GM21576 (cell line): ENCODE results near the gene FSCN2.

Experiments
- ATAC-seq: cut with Tn5 transposase; IDR thresholded peaks from one replicate; pipeline ENCODE4 v1.9.1; 2021; ENCODE audit warnings: mild to moderate bottlenecking, moderate library complexity; ENCODE audit not compliant: unreplicated experiment

Gene FSCN2

DNA sequence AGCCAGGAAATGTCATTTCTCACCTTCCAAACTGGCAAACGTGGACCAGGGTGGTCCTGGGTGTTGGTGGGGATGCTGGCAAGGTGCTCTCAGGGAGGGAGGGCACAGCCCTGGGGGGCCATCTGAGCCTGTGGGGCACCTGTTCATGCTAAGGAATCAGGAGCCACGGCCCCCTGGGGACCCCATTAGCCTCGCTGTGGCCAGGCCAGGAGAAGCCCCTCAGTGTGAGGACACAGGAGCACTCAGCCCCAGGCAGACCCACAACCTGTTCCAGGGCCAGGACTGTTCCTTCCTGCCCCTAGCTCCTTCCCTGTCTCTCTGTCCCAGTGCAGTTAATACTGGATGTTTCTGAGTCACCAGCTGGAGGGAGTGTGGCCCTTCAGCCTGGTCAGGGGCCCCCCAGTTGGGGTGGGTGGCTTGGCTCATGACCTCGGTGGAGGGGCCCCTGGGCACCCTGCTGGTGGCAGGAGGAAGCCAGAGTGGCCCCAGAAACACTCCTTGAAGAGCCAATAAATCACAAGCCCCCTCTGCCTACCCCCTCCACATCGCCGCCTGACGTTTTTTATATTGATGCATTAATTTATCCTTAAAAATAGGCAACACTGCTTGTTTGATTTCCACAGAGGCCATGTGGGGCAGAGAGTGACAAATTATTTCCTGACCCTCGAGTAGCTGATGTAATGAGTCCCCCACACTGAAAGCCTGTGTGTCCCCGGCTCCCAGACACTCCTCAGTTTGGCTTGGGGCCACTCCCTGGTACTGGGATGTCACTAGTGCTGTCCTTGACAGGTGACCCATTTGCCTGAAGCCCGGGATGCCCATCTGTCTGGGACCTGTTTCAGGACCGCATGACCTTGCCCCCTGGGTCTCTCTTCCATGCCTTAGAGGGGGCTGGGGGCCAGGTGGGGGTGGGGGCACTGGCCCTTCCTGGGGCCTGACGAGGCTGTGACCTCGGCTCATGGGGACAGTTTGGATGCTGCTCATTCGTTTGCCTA is 37.9 kb upstream of the FSCN2 start:
- no peak for ATAC-seq

DNA sequence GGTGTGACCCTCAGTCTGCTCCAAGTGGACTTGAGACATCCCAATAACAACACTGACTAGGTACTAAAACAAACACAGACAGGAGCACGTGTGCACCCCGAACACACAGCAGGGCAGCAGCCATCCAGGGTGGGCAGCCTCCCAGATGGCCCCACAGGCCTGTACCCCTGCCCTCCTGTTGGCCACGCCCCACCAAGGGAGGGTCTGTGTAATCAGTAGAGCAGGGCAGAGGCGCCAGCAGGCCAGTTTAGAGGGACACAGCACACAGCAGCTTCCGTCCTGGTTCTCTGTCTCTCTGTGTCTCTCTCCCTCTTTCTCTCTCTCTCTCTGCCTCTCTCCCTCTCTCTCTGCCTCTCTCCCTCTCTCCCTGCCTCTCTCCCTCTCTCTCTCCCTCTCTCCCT is 37.0 kb upstream of the FSCN2 start:
- ATAC-seq: no peak

DNA sequence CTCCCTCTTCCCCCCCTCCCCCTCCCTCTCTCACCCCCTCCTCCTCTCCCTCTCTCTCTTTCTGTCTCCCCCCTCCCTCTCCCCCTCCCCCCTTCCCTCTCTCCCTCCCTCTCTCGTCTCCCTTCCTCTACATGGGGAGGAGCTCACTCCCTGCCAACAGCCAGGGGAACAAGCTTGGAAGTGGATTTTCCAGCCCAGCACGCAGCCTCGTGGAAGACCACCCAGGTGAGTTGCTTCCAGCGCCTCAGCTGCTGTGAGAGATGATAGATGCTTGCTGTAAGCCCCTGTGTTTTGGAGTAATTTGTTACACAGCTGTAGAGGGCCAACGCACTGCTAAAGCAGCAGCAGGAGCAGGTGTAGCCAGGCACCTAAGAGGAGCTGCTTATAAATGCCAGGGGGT is 36.4 kb upstream of the FSCN2 start:
- ATAC-seq: no peak

DNA sequence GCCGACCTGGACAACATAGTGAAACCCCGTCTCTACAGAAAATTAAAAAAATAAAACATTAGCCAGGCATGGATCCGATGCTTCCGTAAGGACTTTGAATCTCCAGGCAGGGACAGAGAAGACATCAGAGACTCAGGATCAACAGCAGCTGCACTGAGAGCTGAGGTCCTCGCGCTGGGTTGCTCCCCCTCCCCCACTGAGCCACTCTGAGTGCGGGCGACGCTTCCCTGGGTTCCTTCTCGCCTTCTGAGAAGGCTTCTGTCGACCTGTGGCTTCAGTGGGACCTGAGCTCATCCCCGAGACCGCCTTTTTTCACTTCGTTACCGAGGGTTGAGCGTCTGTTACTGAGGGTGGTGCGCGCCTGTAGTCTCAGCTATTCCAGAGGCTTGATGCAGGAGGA is 36.0 kb upstream of the FSCN2 start:
- no peak for ATAC-seq

DNA sequence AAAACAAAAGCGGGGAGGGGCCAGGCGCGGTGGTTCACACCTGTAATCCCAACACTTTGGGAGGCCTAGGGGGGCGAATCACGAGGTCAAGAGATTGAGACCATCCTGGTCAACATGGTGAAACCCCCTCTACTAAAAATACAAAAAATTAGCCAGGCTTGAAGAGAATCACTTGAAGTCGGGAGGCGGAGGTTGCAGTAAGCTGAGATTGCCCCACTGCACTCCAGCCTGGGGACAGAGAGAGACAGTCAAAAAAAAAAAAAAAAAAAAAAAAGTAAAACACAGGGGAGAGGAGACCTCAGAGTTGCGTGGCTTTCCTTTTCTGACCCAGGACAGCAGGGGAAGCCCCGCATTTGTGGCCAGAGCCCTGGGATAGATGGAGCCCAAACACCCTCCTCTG is 35.5 kb upstream of the FSCN2 start:
- ATAC-seq: no peak

DNA sequence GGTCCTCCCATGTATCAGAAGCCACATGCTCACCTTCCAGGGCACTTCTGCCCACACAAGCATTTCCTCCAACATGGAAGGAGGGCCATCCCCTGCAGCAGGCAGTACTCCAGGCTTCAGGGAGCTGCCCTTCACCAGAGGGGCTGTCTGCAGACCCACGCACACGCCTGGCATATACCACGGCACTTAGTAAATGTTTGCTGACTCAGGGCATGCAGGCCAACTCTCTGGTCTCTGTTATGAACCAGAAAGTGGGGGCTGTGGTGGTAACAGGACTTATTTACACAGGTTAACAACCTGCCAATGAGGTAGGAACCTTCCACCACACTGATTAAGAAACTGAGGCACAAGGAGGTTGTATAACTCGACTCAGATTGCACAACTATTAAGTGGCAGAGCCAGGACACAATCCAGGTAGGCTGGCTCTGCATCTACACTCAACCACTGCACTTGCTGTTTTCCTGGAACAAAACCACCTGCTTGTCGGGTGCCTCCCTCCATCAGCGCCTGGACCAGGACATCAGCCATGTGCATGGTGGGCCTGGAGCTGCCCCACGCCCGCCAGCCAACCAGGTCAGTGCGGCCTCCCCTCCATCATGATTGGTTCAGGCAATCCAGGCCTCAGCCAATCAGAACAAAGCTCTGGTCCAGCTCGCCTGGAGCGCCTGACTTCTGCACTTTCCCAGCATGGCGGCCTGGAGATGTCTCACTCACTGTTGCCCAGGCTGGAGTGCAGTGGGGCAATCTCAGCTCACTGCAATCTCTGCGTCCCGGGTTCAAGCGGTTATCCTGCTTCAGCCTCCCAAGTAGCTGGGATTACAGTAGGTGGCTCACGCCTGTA is 34.8 kb upstream of the FSCN2 start:
- no peak for ATAC-seq

DNA sequence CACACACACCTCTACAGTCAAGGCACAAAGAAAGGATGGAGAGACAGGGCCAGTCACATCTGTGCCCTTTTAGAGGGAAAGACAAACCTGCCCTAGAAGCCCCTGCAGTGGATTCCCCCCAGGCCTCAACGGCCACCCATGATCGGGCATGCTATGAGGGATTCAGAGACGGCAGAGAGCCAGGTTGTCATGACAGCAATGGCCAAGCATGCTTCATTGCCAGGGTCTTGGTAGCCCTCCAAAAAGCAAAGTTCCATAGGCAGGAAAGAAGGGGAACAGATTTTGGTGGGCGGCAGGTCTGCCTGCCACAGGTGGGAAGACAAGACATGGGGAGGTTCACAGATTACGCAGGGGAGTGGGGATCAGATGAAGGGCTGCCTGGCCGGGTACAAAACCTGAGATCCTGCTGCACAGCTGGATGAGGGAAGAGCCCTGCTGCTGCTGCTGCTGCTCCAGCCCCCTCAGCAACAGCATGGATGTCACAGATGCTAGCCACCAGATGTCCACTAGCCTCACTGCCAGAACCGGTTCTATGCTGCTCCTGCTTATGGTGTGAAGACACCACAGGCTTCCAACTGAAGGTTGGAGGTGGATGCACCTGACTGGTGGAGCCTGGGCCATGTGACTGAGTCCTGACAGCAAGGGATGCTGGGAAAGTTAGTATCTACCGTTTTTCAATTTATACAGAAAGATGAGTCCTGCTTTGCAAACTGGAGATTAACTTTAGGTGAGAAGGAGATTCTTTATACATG is 33.4 kb upstream of the FSCN2 start:
- no peak for ATAC-seq

DNA sequence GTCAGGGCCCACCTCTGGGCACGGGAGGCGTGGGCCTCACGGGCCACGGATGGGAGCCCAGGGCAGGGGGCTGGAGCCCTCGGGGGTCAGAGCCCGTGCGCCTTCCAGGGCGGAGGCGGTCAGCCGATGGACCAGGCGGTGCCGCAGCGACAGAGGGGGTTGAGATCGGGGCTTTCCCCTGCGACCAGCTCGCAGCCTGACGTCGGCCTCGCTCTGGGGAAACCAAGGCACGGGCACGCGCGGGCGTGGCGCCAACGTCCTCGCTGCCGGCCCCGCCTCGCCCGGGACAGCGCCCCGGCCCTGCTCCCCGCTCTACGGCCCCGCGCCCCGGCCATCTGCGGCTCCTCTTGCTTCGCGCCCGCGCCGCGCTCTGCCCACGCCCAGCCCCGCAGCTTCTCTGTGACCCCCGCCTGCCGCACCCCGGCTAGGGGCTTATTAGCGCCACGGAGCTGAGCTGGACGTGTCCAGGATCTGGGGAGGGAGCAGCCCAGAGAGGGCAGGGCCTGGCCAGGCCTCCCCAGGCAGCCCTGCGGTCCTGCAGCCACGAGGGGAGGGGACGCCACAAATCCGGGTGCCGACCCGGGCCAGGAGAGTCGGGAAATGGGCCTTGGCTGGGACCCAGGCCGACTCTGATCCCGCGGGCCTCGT is 29.1 kb upstream of the FSCN2 start:
- ATAC-seq: no peak

DNA sequence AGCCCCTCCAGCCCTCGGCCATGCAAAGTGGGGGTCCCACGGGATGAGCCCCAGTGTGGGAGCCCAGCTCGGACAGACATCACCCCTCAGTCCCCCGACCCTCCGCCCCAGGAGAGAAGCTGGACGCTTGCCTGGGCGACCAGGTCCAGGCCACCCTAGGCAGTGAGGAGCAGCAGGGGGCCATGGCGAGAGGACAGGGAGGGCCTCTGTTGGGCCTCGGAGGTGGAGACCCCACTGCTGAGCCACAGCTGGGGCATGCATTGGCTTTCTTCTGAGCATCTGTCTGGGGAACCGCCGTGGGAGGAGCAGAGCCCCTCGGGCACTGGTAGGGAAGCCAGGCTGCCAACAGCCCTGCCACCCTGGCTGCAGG is 28.6 kb upstream of the FSCN2 start:
- ATAC-seq: no peak

DNA sequence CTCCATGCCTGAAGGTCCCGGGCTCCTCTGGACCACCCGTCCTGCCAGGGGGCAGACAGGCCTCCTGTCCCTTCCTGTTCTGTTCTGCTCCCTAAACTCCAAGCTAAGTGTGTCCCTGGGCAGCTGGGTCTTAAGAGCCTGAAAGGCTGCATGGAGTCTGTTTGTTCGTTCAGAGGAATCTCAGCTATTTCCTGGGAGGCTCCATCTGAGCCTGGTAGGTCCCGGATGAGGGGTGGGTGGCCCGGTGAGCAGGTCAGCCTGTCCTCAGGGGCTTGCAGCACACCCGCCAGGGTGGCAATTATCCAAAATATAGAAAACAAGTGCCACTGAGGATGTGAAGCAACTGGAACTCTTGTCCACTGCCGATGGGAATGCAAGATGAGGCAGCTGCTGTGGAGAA is 28.1 kb upstream of the FSCN2 start:
- ATAC-seq: no peak

DNA sequence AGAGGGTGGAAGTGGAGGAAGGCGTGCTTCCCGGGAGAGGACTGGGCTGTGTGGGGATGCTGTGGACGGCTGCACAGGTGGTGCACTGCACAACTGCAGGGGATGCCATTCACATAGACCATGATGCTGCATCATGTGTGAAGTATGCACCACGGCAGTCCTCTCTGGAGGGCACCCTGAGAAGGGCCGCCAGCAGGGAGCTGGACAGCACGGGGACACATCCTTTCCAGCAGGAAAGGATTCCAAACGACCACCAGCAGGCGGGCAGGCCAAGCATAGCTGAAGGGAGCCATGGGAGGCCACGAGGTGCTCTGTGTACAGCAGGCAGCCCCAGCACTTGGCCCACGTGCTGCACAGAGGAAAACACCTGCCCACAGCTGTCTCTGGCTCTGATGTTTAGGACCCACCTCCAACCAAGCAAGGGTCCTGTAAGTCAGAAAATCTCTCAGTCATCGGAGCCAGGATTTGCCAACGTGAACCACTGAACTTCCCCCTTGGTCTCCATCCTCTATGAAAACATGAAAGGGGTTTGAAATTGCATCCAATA is 25.6 kb upstream of the FSCN2 start:
- ATAC-seq: no peak

DNA sequence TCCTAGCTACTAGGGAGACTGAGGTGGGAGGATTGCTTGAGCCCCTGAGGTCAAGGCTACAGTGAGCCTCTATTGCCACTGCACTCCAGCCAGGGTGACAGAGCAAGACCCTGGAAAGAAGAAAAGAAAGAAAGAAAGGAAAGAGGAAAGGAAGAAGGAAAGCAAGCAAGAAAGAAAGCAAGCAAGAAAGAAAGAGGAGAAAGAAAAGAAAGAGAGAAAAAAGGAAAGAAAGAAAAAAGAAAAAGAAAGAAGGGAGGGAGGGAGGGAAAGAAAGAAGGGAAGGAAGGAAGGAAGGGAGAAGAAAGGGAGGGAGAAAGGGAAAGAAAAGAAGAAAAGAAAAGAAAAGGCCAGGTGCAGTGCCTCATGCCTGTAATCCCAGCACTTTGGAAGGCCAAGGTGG is 24.6 kb upstream of the FSCN2 start:
- ATAC-seq: no peak

DNA sequence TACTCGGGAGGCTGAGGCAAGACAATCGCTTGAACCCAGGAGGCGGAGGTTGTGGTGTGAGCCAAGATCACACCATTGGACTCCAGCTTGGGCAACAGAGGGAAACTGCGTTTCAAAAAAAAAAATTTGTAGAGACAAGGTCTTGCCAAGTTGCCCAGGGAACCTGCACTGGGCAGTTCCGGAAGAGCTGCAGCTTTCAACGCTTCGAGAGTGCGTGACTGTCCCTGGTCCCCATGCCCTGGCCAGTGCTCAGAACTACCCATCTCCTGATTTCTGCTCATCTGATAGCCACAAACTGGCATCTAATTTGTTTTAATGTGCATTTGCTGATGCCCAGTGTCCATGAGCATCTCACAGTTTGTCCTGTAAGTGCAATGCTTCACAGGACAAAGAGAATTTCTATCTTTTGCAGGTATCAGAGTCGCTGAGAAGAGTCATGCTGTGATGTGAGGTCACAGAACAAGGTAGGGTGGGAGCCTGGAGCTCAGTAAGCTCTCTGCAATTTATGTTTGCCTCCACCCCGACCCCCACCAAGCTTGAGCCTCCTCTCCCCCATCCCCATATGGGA is 19.5 kb upstream of the FSCN2 start:
- ATAC-seq: no peak

DNA sequence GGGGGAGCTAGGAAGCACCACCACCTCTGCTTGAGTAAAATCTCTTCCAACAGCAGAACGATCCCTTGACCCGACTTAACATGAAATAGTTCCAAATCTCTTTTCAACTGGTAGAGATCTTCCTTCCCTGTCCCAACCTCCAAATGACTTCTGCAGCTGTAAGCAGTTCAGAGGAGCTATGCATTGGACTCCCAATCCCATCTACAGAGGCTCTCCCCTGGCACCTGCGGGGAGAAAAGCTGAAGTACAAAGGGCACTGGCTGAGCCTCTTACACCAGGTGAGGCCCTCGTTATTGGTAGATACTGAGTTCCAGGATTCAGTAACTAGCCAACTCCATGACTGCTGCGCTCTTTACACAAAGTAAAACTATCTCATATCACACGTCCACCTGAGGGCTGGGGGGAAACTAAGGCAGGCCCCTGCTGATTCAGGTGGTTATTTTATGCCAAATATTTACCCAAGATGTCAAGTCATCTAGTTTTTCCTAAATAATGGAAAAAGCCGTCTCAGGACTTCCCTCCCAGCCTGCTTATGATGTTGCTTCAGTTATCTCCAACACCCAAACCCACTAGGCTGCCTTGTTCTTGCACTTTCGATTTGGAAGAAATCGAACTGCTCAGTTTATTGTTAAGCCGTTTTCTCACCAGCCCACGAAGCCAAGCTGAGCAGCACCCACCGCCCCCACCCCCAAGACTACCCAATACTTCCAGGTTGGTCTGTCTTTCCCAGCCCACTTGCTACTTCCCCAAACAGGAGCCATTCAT is 18.8 kb upstream of the FSCN2 start:
- no peak for ATAC-seq

DNA sequence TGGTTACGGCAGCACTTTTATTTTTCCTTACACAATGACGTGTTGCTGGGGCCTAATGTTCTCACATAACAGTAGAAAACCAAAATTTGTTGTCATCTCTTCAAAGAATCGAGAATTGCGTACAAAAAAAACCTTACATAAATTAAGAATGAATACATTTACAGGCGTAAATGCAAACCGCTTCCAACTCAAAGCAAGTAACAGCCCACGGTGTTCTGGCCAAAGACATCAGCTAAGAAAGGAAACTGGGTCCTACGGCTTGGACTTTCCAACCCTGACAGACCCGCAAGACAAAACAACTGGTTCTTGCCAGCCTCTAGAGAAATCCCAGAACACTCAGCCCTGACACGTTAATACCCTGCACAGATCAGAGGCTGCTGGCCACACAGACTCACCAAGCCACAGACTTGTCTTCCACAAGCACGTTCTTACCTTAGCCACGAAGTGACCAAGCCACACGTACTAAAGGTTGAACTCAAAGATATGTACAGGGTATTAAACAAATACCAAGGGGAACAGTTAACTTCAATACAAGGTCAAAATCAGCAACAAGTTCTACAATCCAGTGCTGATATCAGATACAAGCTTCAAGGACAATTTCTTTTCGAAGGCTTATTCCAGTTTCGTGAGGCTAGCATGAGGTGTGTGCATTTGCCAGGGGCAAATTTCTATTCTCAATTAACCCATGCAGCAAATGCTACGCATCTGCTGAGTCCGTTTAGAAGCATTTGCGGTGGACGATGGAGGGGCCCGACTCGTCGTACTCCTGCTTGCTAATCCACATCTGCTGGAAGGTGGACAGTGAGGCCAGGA is 18.0 kb upstream of the FSCN2 start:
- no peak for ATAC-seq

DNA sequence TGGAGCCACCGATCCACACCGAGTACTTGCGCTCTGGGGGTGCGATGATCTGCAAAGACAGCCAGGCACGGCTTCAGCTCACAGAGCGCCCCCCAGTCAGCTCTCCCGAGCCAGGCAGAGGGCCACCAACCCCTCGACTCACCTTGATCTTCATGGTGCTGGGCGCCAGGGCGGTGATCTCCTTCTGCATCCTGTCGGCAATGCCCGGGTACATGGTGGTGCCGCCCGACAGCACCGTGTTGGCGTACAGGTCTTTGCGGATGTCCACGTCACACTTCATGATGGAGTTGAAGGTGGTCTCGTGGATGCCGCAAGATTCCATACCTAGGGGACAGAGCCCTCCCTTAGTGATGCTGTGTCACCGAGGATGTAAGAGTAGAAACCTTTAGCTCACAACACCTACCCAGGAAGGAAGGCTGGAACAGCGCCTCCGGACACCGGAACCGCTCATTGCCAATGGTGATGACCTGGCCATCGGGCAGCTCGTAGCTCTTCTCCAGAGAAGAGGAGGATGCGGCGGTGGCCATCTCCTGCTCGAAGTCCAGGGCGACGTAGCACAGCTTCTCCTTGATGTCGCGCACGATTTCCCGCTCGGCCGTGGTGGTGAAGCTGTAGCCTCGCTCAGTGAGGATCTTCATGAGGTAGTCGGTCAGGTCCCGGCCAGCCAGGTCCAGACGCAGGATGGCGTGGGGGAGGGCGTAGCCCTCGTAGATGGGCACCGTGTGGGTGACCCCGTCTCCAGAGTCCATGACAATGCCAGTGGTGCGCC is 17.2 kb upstream of the FSCN2 start:
- no peak for ATAC-seq

DNA sequence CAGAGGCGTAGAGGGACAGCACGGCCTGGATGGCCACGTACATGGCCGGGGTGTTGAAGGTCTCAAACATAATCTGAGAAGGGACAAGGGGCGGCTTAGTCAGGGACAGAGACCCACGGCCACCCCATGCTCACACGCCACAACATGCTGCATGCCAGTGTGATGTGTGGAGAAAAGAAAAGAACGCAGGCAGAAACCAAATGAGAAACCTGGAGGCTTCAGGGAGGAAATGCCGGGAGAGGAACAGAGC is 16.7 kb upstream of the FSCN2 start:
- no peak for ATAC-seq
